DMS114 treated with DMSO at 0.1 percent for 48 hours (cell line): Measurements from ENCODE around the gene SMARCB1.

ENCODE experiments used
- DNase-seq: peaks from one replicate; lab custom pipeline; 2025; ENCODE audit not compliant: unreplicated experiment; lab: John Stamatoyannopoulos, UW

SMARCB1 gene

GRCh38 chr22:23762842-23763578 is 23.8 kb upstream of the SMARCB1 start, which contains the start of gene C22orf15:
TSS of gene C22orf15 (plus strand) at chr22:23762990. CDS start at chr22:23763307, 317 bp downstream.
- no peak for DNase-seq

- no peak for DNase-seq
These were observed 23.2 kb upstream of the SMARCB1 start for GRCh38 chr22:23763579-23763945.

GRCh38 chr22:23763954-23764353 is 22.8 kb upstream of the SMARCB1 start:
- no peak for DNase-seq

GRCh38 chr22:23764899-23765881 is 21.6 kb upstream of the SMARCB1 start:
- DNase-seq = no peak

- no peak for DNase-seq
These were observed 19.5 kb upstream of the SMARCB1 start for GRCh38 chr22:23767303-23767672.

GRCh38 chr22:23767673-23768548 is 18.9 kb upstream of the SMARCB1 start, which contains the start of gene CHCHD10:
TSS of gene CHCHD10 (minus strand) at chr22:23767972. CDS start at chr22:23767874, 98 bp downstream.
- peak; percentile 62 for DNase-seq

GRCh38 chr22:23769321-23769965 is 17.3 kb upstream of the SMARCB1 start:
- no peak for DNase-seq

GRCh38 chr22:23772315-23772648 is 14.5 kb upstream of the SMARCB1 start:
- no peak for DNase-seq

GRCh38 chr22:23772649-23773473 is 13.9 kb upstream of the SMARCB1 start, which contains the start of gene MMP11:
TSS of gene MMP11 (plus strand) at chr22:23772849. CDS start at chr22:23772871, 22 bp downstream.
- no peak for DNase-seq

- no peak for DNase-seq
These were observed 13.2 kb upstream of the SMARCB1 start for GRCh38 chr22:23773483-23774113.

GRCh38 chr22:23774114-23774921 is 12.4 kb upstream of the SMARCB1 start:
- DNase-seq = no peak

GRCh38 chr22:23774922-23775436 is 11.8 kb upstream of the SMARCB1 start:
- DNase-seq = no peak

- no peak for DNase-seq
These were observed 10.9 kb upstream of the SMARCB1 start for GRCh38 chr22:23775779-23776375.

GRCh38 chr22:23777776-23778576 is 8.8 kb upstream of the SMARCB1 start:
- DNase-seq = no peak

- DNase-seq = no peak
These were observed 8.2 kb upstream of the SMARCB1 start for GRCh38 chr22:23778577-23778900.

- no peak for DNase-seq
These were observed 7.7 kb upstream of the SMARCB1 start for GRCh38 chr22:23779083-23779482.

GRCh38 chr22:23779731-23780130 is 7.0 kb upstream of the SMARCB1 start:
- no peak for DNase-seq
